MCF 10A (cell line): ENCODE results near the gene LINS1. TPM values are rescaled to one million over a fixed set of nuclear protein-coding genes. Genes with fewer than 3 reads are reported as not detected.

Experiments
- BruUV-seq: library from RNA; stranded (reverse); fragments of 400-500 nt; replicated peaks from 2 replicates; lab custom pipeline; 2021; lab: Mats Ljungman, UMichigan
- CTCF ChIA-PET: fragments of 300-600 bp; sonication (Branson Sonifier 250); formaldehyde crosslinking; extraction: SDS; loops from one replicate; lab custom pipeline; 2021; ENCODE audit warnings: antibody characterized with exemption, inconsistent platforms; lab: Yijun Ruan, JAX
- POLR2A ChIA-PET: fragments of 300-600, 350-650 bp; sonication (Branson Sonifier 250); formaldehyde crosslinking; extraction: SDS; loops from one replicate; lab custom pipeline; 2020; ENCODE audit warnings: antibody characterized with exemption, inconsistent platforms; lab: Yijun Ruan, JAX
- DNase-seq: peaks from one replicate; pipeline ENCODE4 v3.0.0-alpha.2; 2018; ENCODE audit not compliant: unreplicated experiment
- H3K27ac Mint-ChIP-seq: one replicate; pipeline ENCODE4 v1.8.0; 2022; ENCODE audit warnings: mild to moderate bottlenecking, low read depth, mixed read lengths; ENCODE audit not compliant: unreplicated experiment
- H3K27me3 Mint-ChIP-seq: one replicate; pipeline ENCODE4 v1.8.0; 2022; ENCODE audit warnings: mixed read lengths; ENCODE audit not compliant: insufficient read depth, unreplicated experiment
- H3K36me3 Mint-ChIP-seq: one replicate; pipeline ENCODE4 v1.8.0; 2022; ENCODE audit warnings: mild to moderate bottlenecking, moderate library complexity, mixed read lengths; ENCODE audit not compliant: insufficient read depth, unreplicated experiment
- H3K4me1 Mint-ChIP-seq: one replicate; pipeline ENCODE4 v1.8.0; 2022; ENCODE audit warnings: mixed read lengths; ENCODE audit not compliant: insufficient read depth, unreplicated experiment
- H3K4me3 Mint-ChIP-seq: one replicate; pipeline ENCODE4 v1.8.0; 2022; ENCODE audit warnings: mild to moderate bottlenecking, moderate library complexity, mixed read lengths; ENCODE audit not compliant: unreplicated experiment
- H3K9me3 Mint-ChIP-seq: one replicate; pipeline ENCODE4 v1.8.0; 2022; ENCODE audit warnings: mixed read lengths; ENCODE audit not compliant: unreplicated experiment
- CTCF ChIP-seq: fragments of 200-600 bp; IDR thresholded peaks from one replicate; pipeline ENCODE4 v1.8.0; 2022; ENCODE audit warnings: antibody characterized with exemption, mild to moderate bottlenecking; ENCODE audit not compliant: unreplicated experiment
- intact Hi-C: fragments of 100-400 bp; cut with micrococcal nuclease; formaldehyde crosslinking; loops from 2 replicates; pipeline ENCODE4 v1.14.1; 2022
- total RNA-seq: library from RNA; stranded (reverse); gene quantifications from 2 replicates; pipeline ENCODE4 v1.2.3, GENCODE V29; 2022

The LINS1 gene
- total RNA-seq, 1 experiment from 2014 or later = 15.1 TPM

- ChIA-PET POLR2A (interaction anchor here (1.4 to 1.9 kb wide), 2 partner anchors 11 to 178 kb away, joined by 3 to 5 read pairs; no protein-coding TSS in a partner anchor), CTCF (interaction anchor here (0.8 to 2.0 kb wide), 2 partner anchors 12 to 239 kb away, joined by 4 to 5 read pairs; no protein-coding TSS in a partner anchor)
- H3K4me3 Mint-ChIP-seq = no peak overlapping the region
- H3K9me3 Mint-ChIP-seq = no peaks in the 10 kb centered on the region
- no peak for TF ChIP-seq CTCF
- intact Hi-C loops = no loop called here
- no TSS peak for BruUV-seq
- peak; percentile 28 for DNase-seq
- H3K36me3 Mint-ChIP-seq = peaks cover 6% of the 10 kb centered on the region
- H3K27ac Mint-ChIP-seq = no peak overlapping the region
- H3K27me3 Mint-ChIP-seq = no peaks in the 10 kb centered on the region
- H3K4me1 Mint-ChIP-seq = no peaks in the 10 kb centered on the region
These were observed 13.2 kb downstream of the LINS1 start for GRCh38 chr15:100588638-100589242.

DNA sequence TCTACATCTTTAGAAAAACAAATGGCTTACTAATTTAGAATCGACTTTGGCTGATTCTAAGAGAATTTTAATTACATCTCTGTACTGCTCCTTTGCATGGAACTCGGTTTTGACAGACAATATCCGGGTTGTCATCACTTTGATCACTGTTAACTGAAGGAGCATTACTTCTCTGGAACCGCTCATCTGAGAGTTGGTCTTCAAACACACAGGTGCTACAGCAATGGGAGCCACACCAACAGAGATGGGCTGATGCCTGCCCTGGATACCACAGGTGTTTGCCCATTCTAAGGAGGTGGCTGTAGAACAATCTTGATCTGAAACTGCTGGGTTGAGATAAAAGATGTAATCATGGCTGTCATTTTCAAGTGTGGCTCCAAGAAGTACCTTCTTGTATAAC is 21.6 kb downstream of the LINS1 start:
- TF ChIP-seq CTCF = no peak
- peaks cover 9% of the 10 kb centered on the region for H3K9me3 Mint-ChIP-seq
- CTCF ChIA-PET = no interaction called here
- H3K4me1 Mint-ChIP-seq = no peaks in the 10 kb centered on the region
- no peak overlapping the region for H3K4me3 Mint-ChIP-seq
- TSS peak; percentile 12 for BruUV-seq
- no peak overlapping the region for H3K27ac Mint-ChIP-seq
- DNase-seq = no peak
- intact Hi-C loops = no loop called here
- peaks cover 16% of the 10 kb centered on the region for H3K36me3 Mint-ChIP-seq
- POLR2A ChIA-PET = no interaction called here
- no peaks in the 10 kb centered on the region for H3K27me3 Mint-ChIP-seq

DNA sequence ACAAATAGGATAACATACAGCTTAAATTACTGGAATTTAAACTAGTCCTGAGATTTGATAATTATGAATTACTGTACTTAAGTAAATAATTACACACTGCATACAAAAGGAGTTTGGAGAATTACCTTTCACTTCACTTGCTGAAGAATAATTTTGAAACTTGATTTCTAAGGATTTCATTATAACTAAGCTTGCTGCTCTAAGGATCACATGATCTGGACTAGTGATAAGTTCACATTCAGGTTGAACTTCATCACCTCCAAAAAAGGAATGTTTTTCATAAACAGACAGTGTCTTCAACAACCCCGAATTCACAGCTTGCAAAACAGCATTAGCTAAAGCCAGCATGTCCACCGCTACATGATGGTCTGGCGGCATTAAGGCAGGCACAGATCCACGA is 28.5 kb downstream of the LINS1 start:
- DNase-seq = no peak

More for the DNA sequence above, 28.5 kb downstream of the LINS1 start:
- Mint-ChIP-seq H3K9me3 (no peaks in the 10 kb centered on the region), H3K4me3 (no peak overlapping the region), H3K36me3 (peaks cover 49% of the 10 kb centered on the region), H3K4me1 (no peaks in the 10 kb centered on the region), H3K27me3 (no peaks in the 10 kb centered on the region), H3K27ac (no peak overlapping the region)
- ChIA-PET CTCF (interaction anchor here (0.5 to 6.0 kb wide), 15 partner anchors 10 to 645 kb away, joined by 3 to 80 read pairs (median 6); partner anchors contain the start of genes ADAMTS17, ASB7 and LINS1), POLR2A (interaction anchor here (0.7 to 1.1 kb wide), 3 partner anchors 14 to 28 kb away, joined by 3 to 4 read pairs (median 4); partner anchors contain the start of gene LINS1)
- TF ChIP-seq CTCF = no peak
- BruUV-seq = no TSS peak
- intact Hi-C loops = loop anchor here (5.0 to 10.0 kb wide), 2 partner anchors 649 to 1301 kb away; no protein-coding TSS in a partner anchor
